ENCODE results near the gene HSD17B2.

Gene HSD17B2

DNA sequence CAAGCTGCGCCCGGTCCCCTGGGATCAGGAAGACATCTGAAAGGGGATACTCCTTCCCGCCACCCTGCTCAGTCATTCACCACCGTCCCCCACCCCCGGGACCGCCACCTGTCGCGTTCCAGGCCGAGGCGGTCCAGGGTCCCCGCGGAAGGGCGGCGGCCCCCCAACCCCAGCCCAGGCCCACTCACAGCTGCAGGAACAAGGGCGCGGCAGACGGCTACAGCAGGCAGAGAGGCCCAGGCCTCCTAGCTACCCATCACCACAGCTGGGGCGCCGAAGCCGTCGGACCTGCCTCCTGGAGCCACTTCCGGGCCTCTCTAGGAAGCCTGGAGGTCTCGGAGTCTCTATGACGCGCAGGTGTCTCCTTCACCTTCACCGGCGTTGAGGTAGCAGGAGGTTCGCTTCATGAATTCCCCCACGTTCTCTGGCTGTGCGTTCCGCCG lies 23.8 kb upstream of the HSD17B2 start, which contains the start of gene SDR42E1:
Gene SDR42E1, minus strand, starts transcription at position 272 of the 443 bp plus-strand sequence. CDS start 10,612 bp downstream, outside the sequence.
- Histone ChIP-seq H3K4me1 (ENCODE audit: insufficient read depth, low read length, poor library complexity, severe bottlenecking) (no peaks in the 10 kb centered on the region), H3F3A (ENCODE audit: low read depth) (no peaks in the 10 kb centered on the region), H3K9me3 (ENCODE audit: insufficient read depth, low read depth, low read length) (peaks cover 22% of the 10 kb centered on the region; the same call in 1 of the 2 replicates), H3K9ac (ENCODE audit: low read depth, low read length, poor library complexity, severe bottlenecking) (no peak within 1 kb of the TSS), H4K20me1 (ENCODE audit: insufficient read depth, low read length, poor library complexity, severe bottlenecking) (no peaks in the 10 kb centered on the region), H3K4me2 (ENCODE audit: low read depth, low read length, poor library complexity, severe bottlenecking) (no peak within 1 kb of the TSS), H3K79me2 (ENCODE audit: insufficient read depth, low read length) (no peaks in the 10 kb centered on the region), H3K9me2 (replicated peaks; ENCODE audit: low read depth, low read length) (no peaks in the 10 kb centered on the region), H2AFZ (ENCODE audit: low read length) (no peak within 1 kb of the TSS), H3K4me3 (ENCODE audit: low read length, poor library complexity, severe bottlenecking) (no peak within 1 kb of the TSS), H3K27me3 (ENCODE audit: insufficient read depth, low read length, poor library complexity, severe bottlenecking) (no peaks in the 10 kb centered on the region), H3K36me3 (ENCODE audit: insufficient read depth, low read length) (no peaks in the 10 kb centered on the region)
- TF ChIP-seq EZH2phosphoT487 (IDR thresholded peaks at IDR 0.05; ENCODE audit: borderline replicate concordance) = no peak
- no peak for TF ChIP-seq CTCF (conservative IDR thresholded peaks at IDR 0.05; ENCODE audit: low read length)

- Histone ChIP-seq H3K79me2 (ENCODE audit: insufficient read depth, low read length) (no peaks in the 10 kb centered on the region), H3K9me3 (ENCODE audit: insufficient read depth, low read depth, low read length) (peaks cover 20% of the 10 kb centered on the region; the same call in 1 of the 2 replicates), H2AFZ (ENCODE audit: low read length) (no peak overlapping the region), H3F3A (ENCODE audit: low read depth) (no peaks in the 10 kb centered on the region), H3K4me2 (ENCODE audit: low read depth, low read length, poor library complexity, severe bottlenecking) (no peak overlapping the region), H3K4me1 (ENCODE audit: insufficient read depth, low read length, poor library complexity, severe bottlenecking) (no peaks in the 10 kb centered on the region), H3K4me3 (ENCODE audit: low read length, poor library complexity, severe bottlenecking) (no peak overlapping the region), H3K27me3 (ENCODE audit: insufficient read depth, low read length, poor library complexity, severe bottlenecking) (no peaks in the 10 kb centered on the region), H3K9ac (ENCODE audit: low read depth, low read length, poor library complexity, severe bottlenecking) (no peak overlapping the region), H4K20me1 (ENCODE audit: insufficient read depth, low read length, poor library complexity, severe bottlenecking) (no peaks in the 10 kb centered on the region), H3K9me2 (replicated peaks; ENCODE audit: low read depth, low read length) (no peaks in the 10 kb centered on the region), H3K36me3 (ENCODE audit: insufficient read depth, low read length) (no peaks in the 10 kb centered on the region)
- TF ChIP-seq CTCF (conservative IDR thresholded peaks at IDR 0.05; ENCODE audit: low read length) = no peak
- TF ChIP-seq EZH2phosphoT487 (IDR thresholded peaks at IDR 0.05; ENCODE audit: borderline replicate concordance) = no peak
Measured at GRCh38 chr16:82013139-82013538, 21.9 kb upstream of the HSD17B2 start.

DNA sequence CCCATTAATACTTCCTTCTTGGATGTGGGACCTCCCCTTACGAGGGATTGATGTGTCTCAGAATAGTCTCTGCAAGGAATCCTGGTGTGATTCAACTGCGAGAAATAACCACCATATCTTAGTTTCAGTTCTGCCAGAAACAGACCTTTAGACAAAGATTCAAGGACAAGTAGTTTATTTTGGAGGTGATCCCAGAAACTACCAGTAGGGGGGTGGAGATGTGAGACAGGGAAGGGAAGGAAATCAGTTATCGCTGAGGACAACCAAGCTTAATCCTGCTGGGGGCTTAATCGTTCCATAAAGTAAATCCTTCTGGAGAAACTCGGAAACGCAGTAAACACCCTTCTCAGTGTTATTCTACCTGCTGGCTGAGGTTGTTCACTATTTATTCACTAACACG lies 18.8 kb upstream of the HSD17B2 start:
- H3K4me3 ChIP-seq (ENCODE audit: low read length, poor library complexity, severe bottlenecking) = no peak overlapping the region
- H3K79me2 ChIP-seq (ENCODE audit: insufficient read depth, low read length) = no peaks in the 10 kb centered on the region
- H3K27me3 ChIP-seq (ENCODE audit: insufficient read depth, low read length, poor library complexity, severe bottlenecking) = no peaks in the 10 kb centered on the region
- H2AFZ ChIP-seq (ENCODE audit: low read length) = no peak overlapping the region
- no peaks in the 10 kb centered on the region for H3F3A ChIP-seq (ENCODE audit: low read depth)
- H3K9me2 ChIP-seq (replicated peaks; ENCODE audit: low read depth, low read length) = no peaks in the 10 kb centered on the region
- peaks cover 7% of the 10 kb centered on the region; the same call in 1 of the 2 replicates for H3K9me3 ChIP-seq (ENCODE audit: insufficient read depth, low read depth, low read length)
- no peaks in the 10 kb centered on the region for H3K4me1 ChIP-seq (ENCODE audit: insufficient read depth, low read length, poor library complexity, severe bottlenecking)
- no peaks in the 10 kb centered on the region for H4K20me1 ChIP-seq (ENCODE audit: insufficient read depth, low read length, poor library complexity, severe bottlenecking)
- H3K4me2 ChIP-seq (ENCODE audit: low read depth, low read length, poor library complexity, severe bottlenecking) = no peak overlapping the region
- no peaks in the 10 kb centered on the region for H3K36me3 ChIP-seq (ENCODE audit: insufficient read depth, low read length)
- no peak overlapping the region for H3K9ac ChIP-seq (ENCODE audit: low read depth, low read length, poor library complexity, severe bottlenecking)
- TF ChIP-seq EZH2phosphoT487 (IDR thresholded peaks at IDR 0.05; ENCODE audit: borderline replicate concordance) (no peak), CTCF (conservative IDR thresholded peaks at IDR 0.05; ENCODE audit: low read length) (peak; percentile 53)

All from Loucy (cell line).